Fibroblast of lung (primary cell): ENCODE data around the gene SRD5A2. TPM values are rescaled to one million over a fixed set of nuclear protein-coding genes. Genes with fewer than 3 reads are reported as not detected.

ENCODE experiments used
- DNase-seq, 2 donors: peaks; one replicate each; pipeline versions ENCODE4 v3.0.0 to v3.0.0-alpha.2; 2010; ENCODE audit warnings: low read depth in 2 of 2
- H2AFZ ChIP-seq: 2 replicates; pipeline ENCODE4 v1.5.1; 2012; ENCODE audit warnings: low read length, control low read depth, inconsistent platforms
- H3K27ac ChIP-seq: 2 replicates; pipeline ENCODE4 v1.5.1; 2011; ENCODE audit warnings: low read length, control low read depth; ENCODE audit not compliant: insufficient read depth
- H3K27me3 ChIP-seq: 2 replicates; pipeline ENCODE4 v1.5.1; 2011; ENCODE audit warnings: mild to moderate bottlenecking, low read length; ENCODE audit not compliant: control insufficient read depth, insufficient read depth
- H3K36me3 ChIP-seq: 2 replicates; pipeline ENCODE4 v1.5.1; 2011; ENCODE audit warnings: low read length; ENCODE audit not compliant: control insufficient read depth, insufficient read depth
- H3K4me1 ChIP-seq: 2 replicates; pipeline ENCODE4 v1.5.1; 2011; ENCODE audit warnings: low read length; ENCODE audit not compliant: control insufficient read depth, insufficient read depth; ENCODE audit errors: extremely low read depth
- H3K4me2 ChIP-seq: 2 replicates; pipeline ENCODE4 v1.5.1; 2011; ENCODE audit warnings: low read length, control low read depth; ENCODE audit not compliant: insufficient read depth; ENCODE audit errors: extremely low read depth
- H3K4me3 ChIP-seq, 4 experiments: fragments of 200-600 bp in 1 of 4; sonication (generic) in 1 of 4; replicated peaks in 1 of 4; 2 replicates each; pipeline ENCODE4 v1.5.1; 2011 to 2016; ENCODE audit warnings: low read length in 4 of 4, low read depth in 3 of 4, mild to moderate bottlenecking in 3 of 4, control low read depth in 2 of 4, inconsistent platforms in 1 of 4, mixed read lengths in 1 of 4; ENCODE audit not compliant: insufficient read depth in 1 of 4; ENCODE audit errors: control extremely low read depth in 1 of 4
- H3K79me2 ChIP-seq: 2 replicates; pipeline ENCODE4 v1.5.1; 2012; ENCODE audit warnings: mild to moderate bottlenecking, low read length, inconsistent platforms; ENCODE audit not compliant: control insufficient read depth, insufficient read depth
- H3K9ac ChIP-seq: 2 replicates; pipeline ENCODE4 v1.5.1; 2011; ENCODE audit warnings: mild to moderate bottlenecking, low read length, control low read depth; ENCODE audit not compliant: insufficient read depth
- H3K9me3 ChIP-seq: 2 replicates; pipeline ENCODE4 v1.5.1; 2012; ENCODE audit warnings: low read depth, low read length; ENCODE audit not compliant: control insufficient read depth, insufficient read depth
- H4K20me1 ChIP-seq: 2 replicates; pipeline ENCODE4 v1.5.1; 2011; ENCODE audit warnings: low read length; ENCODE audit not compliant: control insufficient read depth, insufficient read depth; ENCODE audit errors: extremely low read depth
- CTCF ChIP-seq, 2 donors: IDR thresholded peaks in 1 of 2; conservative IDR thresholded peaks in 1 of 2; 1 replicate in 1 of 2; 2 replicates in 1 of 2; pipeline ENCODE4 v1.5.1; 2011 to 2012; ENCODE audit warnings: low read length in 2 of 2, control low read depth in 1 of 2, inconsistent platforms in 1 of 2, low read depth in 1 of 2, mild to moderate bottlenecking in 1 of 2
- EZH2 ChIP-seq: IDR thresholded peaks from 2 replicates; pipeline ENCODE4 v1.5.1; 2012; ENCODE audit warnings: low read length, control low read depth, mild to moderate bottlenecking; ENCODE audit errors: missing control alignments
- polyA plus RNA-seq, 2 donors: library from polyadenylated mRNA; depleted of rRNA in 1 of 2; stranded (reverse) in 1 of 2; unstranded in 1 of 2; fragments of >200 nt; gene quantifications; 2 replicates each; pipeline ENCODE4 v1.2.1, GENCODE V29; 2011 to 2012; ENCODE audit warnings: missing spikeins in 1 of 2
- total RNA-seq: library from RNA; depleted of rRNA; stranded (reverse); fragments of >200 nt; gene quantifications from 2 replicates; pipeline ENCODE4 v1.2.1, GENCODE V29; 2014

Gene SRD5A2
- total and polyA plus RNA-seq, 2 donors (not counting 1 experiment from before 2014, with no cell fraction given), result not detected

GRCh38 chr2:31474296-31474695 is 106.4 kb downstream of the SRD5A2 start:
- H3K9ac ChIP-seq, result no peak overlapping the region
- H2AFZ ChIP-seq, result no peak overlapping the region
- H3K4me3 ChIP-seq, result no peak overlapping the region
- H3K27me3 ChIP-seq, result no peaks in the 10 kb centered on the region
- peaks cover 5% of the 10 kb centered on the region for H3K4me1 ChIP-seq
- no peak for TF ChIP-seq EZH2
- TF ChIP-seq CTCF (conservative IDR thresholded peaks at IDR 0.05 in 1 of 2, IDR thresholded peaks at IDR 0.05 in 1 of 2; ENCODE audit: low read depth in 1 of 2, low read length in 2 of 2), result no peak
- no peaks in the 10 kb centered on the region for H3K9me3 ChIP-seq
- H3K36me3 ChIP-seq, result no peaks in the 10 kb centered on the region
- DNase-seq, result no peak
- H4K20me1 ChIP-seq, result no peaks in the 10 kb centered on the region
- no peaks in the 10 kb centered on the region for H3K79me2 ChIP-seq
- H3K27ac ChIP-seq, result no peak overlapping the region
- no peak overlapping the region for H3K4me2 ChIP-seq

Other genes with a start within 250 kb of the SRD5A2 start
- under 0.01 and 0.50 TPM in 2 replicates for gene XDH, start 166.2 kb downstream of the SRD5A2 start, total RNA-seq
- gene XDH, start 166.2 kb downstream of the SRD5A2 start, polyA plus RNA-seq, result 0.59 and 0.69 TPM in 2 replicates